ENCODE results near the gene INS.

INS gene

GRCh38 chr11:2160736-2161259 is at the start of gene INS:
Gene INS, minus strand, starts transcription at chr11:2161209. Its CDS starts 238 bp downstream, at chr11:2160971.
- TF ChIP-seq CTCF (IDR thresholded peaks at IDR 0.05): no peak
- no peak for TF ChIP-seq ZFX (IDR thresholded peaks at IDR 0.05; ENCODE audit: borderline replicate concordance)
- H3K27ac ChIP-seq: no peak within 1 kb of the TSS

DNA sequence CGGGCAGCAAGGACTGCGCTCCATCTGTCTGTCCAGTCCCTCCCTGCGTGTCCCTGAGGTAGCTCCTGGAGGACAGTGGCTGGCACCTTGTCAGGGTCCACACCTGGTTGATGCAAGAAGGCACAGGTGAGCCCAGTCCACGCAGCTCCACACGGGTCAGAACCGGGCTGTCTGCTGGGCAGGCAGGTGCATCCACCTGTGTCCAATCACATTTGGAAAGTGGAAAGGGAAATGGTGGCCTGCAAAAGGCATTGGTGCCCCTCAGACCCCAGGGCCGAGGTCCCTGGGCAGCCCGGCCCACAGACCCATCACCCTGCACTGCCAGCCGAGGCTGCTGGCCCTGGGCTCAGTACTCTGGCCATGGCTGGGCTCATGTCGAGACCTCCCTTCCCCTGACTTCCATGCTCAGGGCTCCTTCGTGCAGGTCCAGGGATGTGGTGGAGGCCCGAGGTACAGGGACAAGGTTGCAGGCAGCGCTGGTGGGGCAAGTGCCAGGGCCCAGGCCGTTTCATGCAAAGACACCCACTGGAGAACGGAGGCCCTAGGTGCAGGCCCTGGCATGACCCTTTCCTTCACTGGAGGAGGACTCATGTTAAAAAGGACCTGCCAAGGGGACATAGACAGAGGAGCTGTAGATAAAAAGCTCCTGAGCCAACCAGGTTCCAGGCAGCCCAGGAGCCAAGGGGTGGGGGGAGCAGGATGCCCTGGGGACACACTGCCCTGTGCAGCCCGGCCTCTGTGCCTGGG is 49.5 kb upstream of the INS start:
- no peak overlapping the region for H3K27ac ChIP-seq
- TF ChIP-seq ZFX (IDR thresholded peaks at IDR 0.05; ENCODE audit: borderline replicate concordance) (no peak), CTCF (IDR thresholded peaks at IDR 0.05) (no peak)

DNA sequence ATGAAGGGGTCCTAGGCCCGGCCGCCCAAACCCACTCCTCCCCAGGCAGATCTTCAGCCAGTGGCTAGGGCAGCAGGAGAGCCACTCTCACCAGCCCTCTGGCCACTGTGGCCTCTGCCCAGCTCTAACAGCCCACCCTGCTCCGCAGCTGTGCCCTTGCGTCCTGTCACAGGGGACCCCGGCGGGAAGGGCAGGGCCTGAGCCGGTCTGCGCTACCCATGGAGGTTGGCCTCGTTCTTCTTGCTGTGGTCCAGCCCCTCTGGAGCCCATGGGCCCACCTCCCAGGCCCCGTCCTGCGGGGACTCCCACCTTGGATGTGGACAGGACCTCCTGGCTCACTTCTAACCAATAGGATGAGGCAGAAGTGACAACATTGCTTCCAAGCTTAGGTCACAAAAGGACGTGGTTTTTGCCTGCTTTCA is 48.9 kb upstream of the INS start:
- H3K27ac ChIP-seq: no peak overlapping the region
- TF ChIP-seq ZFX (IDR thresholded peaks at IDR 0.05; ENCODE audit: borderline replicate concordance) (no peak), CTCF (IDR thresholded peaks at IDR 0.05) (no peak)

GRCh38 chr11:2209370-2209801 is 48.4 kb upstream of the INS start:
- TF ChIP-seq CTCF (IDR thresholded peaks at IDR 0.05): no peak
- no peak for TF ChIP-seq ZFX (IDR thresholded peaks at IDR 0.05; ENCODE audit: borderline replicate concordance)
- no peak overlapping the region for H3K27ac ChIP-seq

DNA sequence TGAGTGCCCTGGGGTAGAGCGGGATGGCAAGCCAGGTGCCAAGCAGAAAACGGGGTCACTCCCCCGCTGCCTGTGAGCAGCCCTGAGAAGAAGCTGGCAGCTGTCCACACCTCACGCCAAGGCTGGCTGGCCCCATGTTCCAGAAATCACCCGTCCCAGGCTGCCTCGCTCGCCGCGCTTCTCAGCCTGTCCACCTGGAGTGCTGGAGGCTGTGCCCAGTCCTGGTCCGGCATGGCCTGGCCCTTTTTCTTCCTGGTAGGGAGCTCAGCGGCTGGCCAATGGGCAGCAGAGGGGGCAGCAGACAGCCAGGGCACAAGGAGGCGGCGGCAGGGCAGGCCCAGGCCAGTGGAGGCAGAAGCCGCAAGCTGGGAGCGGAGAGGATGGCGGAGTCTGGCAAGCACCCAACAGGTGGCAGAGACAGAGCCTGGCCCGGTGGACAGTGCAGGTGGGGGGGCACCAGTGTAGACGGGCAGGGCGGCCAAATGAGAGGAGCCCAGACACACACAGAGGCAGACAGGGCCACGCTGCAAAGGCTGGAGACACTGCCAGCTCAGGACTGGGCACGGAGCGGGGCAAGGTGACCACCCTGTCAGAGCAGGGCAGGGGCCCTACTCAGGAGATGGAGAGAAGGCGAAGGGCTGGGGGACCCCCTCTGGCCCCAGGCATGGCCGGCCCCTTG is 47.8 kb upstream of the INS start:
- no peak for TF ChIP-seq ZFX (IDR thresholded peaks at IDR 0.05; ENCODE audit: borderline replicate concordance)
- no peak; the same call in 1 of the 2 replicates for TF ChIP-seq CTCF (IDR thresholded peaks at IDR 0.05)

GRCh38 chr11:2207773-2208621 is 47.0 kb upstream of the INS start:
- TF ChIP-seq ZFX (IDR thresholded peaks at IDR 0.05; ENCODE audit: borderline replicate concordance): no peak
- no peak for TF ChIP-seq CTCF (IDR thresholded peaks at IDR 0.05)
- no peak overlapping the region for H3K27ac ChIP-seq

More for the DNA sequence above, 47.8 kb upstream of the INS start:
- no peak overlapping the region for H3K27ac ChIP-seq
